Measurements from ENCODE around the gene TMEM191C. TPM values are rescaled to one million over a fixed set of nuclear protein-coding genes. Genes with fewer than 3 reads are reported as not detected.
"Not testable (repeated sequence)": the region's sequence is repeated elsewhere in the genome, so short reads cannot be mapped to it uniquely, and the experiment has no call there.

Gene TMEM191C
- total RNA-seq, 1 donor from 2014 or later = 5.1 TPM

GRCh38 chr22:21442123-21442522 lies 25.1 kb upstream of the TMEM191C start:
- DNase-seq (ENCODE audit: low spot score, unreplicated experiment); H3K9me3 Mint-ChIP-seq (ENCODE audit: low read depth); H3K27ac Mint-ChIP-seq; H3K4me3 Mint-ChIP-seq (ENCODE audit: low read depth); H3K4me1 Mint-ChIP-seq (ENCODE audit: low read depth); H3K27me3 Mint-ChIP-seq; H3K36me3 Mint-ChIP-seq (ENCODE audit: insufficient read depth): not testable (repeated sequence)

DNA sequence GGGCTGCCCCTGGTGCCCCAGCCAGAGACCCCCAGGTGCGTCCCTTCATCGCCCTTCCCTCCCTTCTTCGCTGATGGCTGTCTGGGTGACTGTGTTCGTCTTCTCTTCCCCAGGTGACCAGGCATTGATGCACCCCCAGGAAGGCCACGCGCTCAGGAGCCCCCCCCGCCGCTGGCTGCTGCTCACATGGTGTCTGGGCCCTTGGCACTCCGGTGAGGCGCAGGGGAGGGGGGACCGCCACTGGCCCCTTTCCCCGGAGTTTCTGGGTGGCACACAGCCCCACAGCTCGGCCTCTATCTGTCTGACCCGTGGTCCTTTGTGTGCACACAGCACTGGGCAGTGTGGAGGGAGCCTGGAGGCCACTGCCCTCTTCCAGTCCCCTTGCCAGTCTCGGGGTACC lies 24.5 kb upstream of the TMEM191C start:
- H3K9me3 Mint-ChIP-seq (ENCODE audit: low read depth); H3K4me3 Mint-ChIP-seq (ENCODE audit: low read depth); H3K36me3 Mint-ChIP-seq (ENCODE audit: insufficient read depth); H3K27me3 Mint-ChIP-seq; H3K4me1 Mint-ChIP-seq (ENCODE audit: low read depth); DNase-seq (ENCODE audit: low spot score, unreplicated experiment): not testable (repeated sequence)
- H3K27ac Mint-ChIP-seq = peak overlapping the region; percentile 49

DNA sequence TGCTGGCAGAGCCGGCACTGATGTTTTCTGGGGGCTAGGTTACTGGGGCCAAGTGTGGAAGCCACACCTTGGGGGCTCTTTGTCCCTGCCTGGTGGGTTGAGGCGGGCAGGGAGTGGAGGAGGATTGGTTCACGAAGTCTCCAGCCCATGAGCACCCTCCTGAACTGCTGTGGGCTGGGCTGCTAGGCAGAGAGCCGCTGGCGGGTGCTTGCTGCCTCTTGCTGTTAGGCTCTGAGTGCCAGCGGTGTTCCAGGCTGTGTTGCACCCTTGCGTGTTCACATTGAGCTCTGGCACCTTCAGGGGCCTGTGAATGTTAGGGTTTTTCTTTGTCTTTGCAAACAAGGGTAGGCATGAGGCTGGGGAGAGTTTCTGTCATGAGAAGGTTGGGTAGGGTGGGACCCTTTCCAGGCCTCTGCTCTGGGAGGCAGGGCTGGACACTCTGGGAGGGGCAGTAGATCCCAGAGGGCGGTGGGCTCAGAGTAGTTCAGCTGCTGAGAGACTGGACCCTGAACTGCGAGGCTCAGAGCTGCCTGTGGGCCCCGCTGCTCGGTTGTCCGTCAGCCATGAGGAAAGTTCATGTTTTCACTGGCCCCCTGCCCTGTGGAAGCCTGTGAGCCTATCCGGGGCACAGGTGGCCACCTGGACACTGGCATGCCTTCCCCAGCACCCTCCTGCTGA lies 24.0 kb upstream of the TMEM191C start:
- Mint-ChIP-seq H3K27ac (peak overlapping the region; percentile 49), H3K4me1 (ENCODE audit: low read depth) (no peaks in the 10 kb centered on the region), H3K4me3 (ENCODE audit: low read depth) (no peak overlapping the region), H3K36me3 (ENCODE audit: insufficient read depth) (peaks cover 2% of the 10 kb centered on the region), H3K27me3 (no peaks in the 10 kb centered on the region), H3K9me3 (ENCODE audit: low read depth) (no peaks in the 10 kb centered on the region)
- no peak for TF ChIP-seq CTCF (IDR thresholded peaks at IDR 0.05; ENCODE audit: unreplicated experiment)
- DNase-seq (ENCODE audit: low spot score, unreplicated experiment) = no peak

- no peaks in the 10 kb centered on the region for H3K27me3 Mint-ChIP-seq
- no peak for DNase-seq (ENCODE audit: low spot score, unreplicated experiment)
- no peak overlapping the region for H3K27ac Mint-ChIP-seq
- no peak overlapping the region for H3K4me3 Mint-ChIP-seq (ENCODE audit: low read depth)
- TF ChIP-seq CTCF (IDR thresholded peaks at IDR 0.05; ENCODE audit: unreplicated experiment) = no peak
- peaks cover 2% of the 10 kb centered on the region for H3K36me3 Mint-ChIP-seq (ENCODE audit: insufficient read depth)
- no peaks in the 10 kb centered on the region for H3K4me1 Mint-ChIP-seq (ENCODE audit: low read depth)
- H3K9me3 Mint-ChIP-seq (ENCODE audit: low read depth) = no peaks in the 10 kb centered on the region
These were observed 23.3 kb upstream of the TMEM191C start for GRCh38 chr22:21443735-21444421.

DNA sequence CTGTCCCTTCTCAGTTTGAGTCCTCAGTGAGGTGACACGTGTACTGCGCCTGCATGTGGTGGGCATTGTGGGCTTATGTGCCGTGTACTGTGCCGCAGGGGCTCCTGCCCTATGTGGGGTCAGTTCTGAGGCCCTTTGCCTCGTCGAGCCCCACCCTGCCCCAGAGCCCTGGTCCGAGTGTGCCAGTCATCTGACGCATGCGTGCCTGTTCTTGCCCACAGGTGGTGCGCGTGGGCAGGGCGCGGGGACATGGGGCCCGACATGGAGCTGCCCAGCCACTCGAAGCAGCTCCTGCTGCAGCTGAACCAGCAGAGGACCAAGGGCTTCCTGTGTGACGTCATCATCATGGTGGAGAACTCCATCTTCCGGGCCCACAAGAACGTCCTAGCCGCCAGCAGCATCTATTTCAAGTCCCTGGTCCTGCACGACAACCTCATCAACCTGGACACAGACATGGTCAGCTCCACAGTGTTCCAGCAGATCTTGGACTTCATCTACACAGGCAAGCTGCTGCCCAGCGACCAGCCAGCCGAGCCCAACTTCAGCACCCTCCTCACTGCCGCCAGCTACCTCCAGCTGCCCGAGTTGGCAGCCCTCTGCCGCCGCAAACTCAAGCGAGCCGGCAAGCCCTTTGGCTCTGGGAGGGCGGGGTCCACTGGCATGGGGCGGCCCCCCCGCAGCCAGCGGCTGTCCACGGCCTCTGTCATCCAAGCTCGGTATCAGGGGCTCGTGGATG lies 22.3 kb upstream of the TMEM191C start:
- H3K27me3 Mint-ChIP-seq = no peaks in the 10 kb centered on the region
- H3K4me1 Mint-ChIP-seq (ENCODE audit: low read depth) = no peaks in the 10 kb centered on the region
- DNase-seq (ENCODE audit: low spot score, unreplicated experiment) = no peak
- no peak for TF ChIP-seq CTCF (IDR thresholded peaks at IDR 0.05; ENCODE audit: unreplicated experiment)
- peaks cover 3% of the 10 kb centered on the region for H3K36me3 Mint-ChIP-seq (ENCODE audit: insufficient read depth)
- H3K9me3 Mint-ChIP-seq (ENCODE audit: low read depth) = no peaks in the 10 kb centered on the region
- H3K27ac Mint-ChIP-seq = peak overlapping the region; percentile 16
- no peak overlapping the region for H3K4me3 Mint-ChIP-seq (ENCODE audit: low read depth)

GRCh38 chr22:21445437-21446127 lies 21.6 kb upstream of the TMEM191C start:
- H3K9me3 Mint-ChIP-seq (ENCODE audit: low read depth) = no peaks in the 10 kb centered on the region
- DNase-seq (ENCODE audit: low spot score, unreplicated experiment) = no peak
- peaks cover 3% of the 10 kb centered on the region for H3K36me3 Mint-ChIP-seq (ENCODE audit: insufficient read depth)
- no peak for TF ChIP-seq CTCF (IDR thresholded peaks at IDR 0.05; ENCODE audit: unreplicated experiment)
- H3K27ac Mint-ChIP-seq = no peak overlapping the region
- no peak overlapping the region for H3K4me3 Mint-ChIP-seq (ENCODE audit: low read depth)
- H3K27me3 Mint-ChIP-seq = no peaks in the 10 kb centered on the region
- no peaks in the 10 kb centered on the region for H3K4me1 Mint-ChIP-seq (ENCODE audit: low read depth)
